Measurements from ENCODE around the gene SSR4. TPM values are rescaled to one million over a fixed set of nuclear protein-coding genes. Genes with fewer than 3 reads are reported as not detected.

The SSR4 gene
- total RNA-seq, 2 experiments from 2014 or later, result 165 to 186 TPM

GRCh38 chrX:153769158-153769864 lies 25.2 kb upstream of the SSR4 start:
- Histone ChIP-seq H3K4me2 (ENCODE audit: low read length) (no peak overlapping the region), H4K20me1 (ENCODE audit: insufficient read depth, low read length) (no peaks in the 10 kb centered on the region), H3K4me3 (ENCODE audit: low read depth, low read length, poor library complexity, severe bottlenecking) (no peak overlapping the region), H3K27ac (ENCODE audit: low read depth, low read length, poor library complexity, severe bottlenecking) (no peak overlapping the region), H2AFZ (ENCODE audit: low read length) (no peak overlapping the region), H3K4me1 (ENCODE audit: insufficient read depth, low read length, poor library complexity, severe bottlenecking) (peaks cover 6% of the 10 kb centered on the region), H3K79me2 (ENCODE audit: insufficient read depth, low read depth, low read length) (no peaks in the 10 kb centered on the region), H3K9me2 (ENCODE audit: insufficient read depth, low read length) (no peaks in the 10 kb centered on the region), H3K36me3 (ENCODE audit: insufficient read depth, low read length) (no peaks in the 10 kb centered on the region), H3K9me3 (ENCODE audit: low read length) (no peaks in the 10 kb centered on the region)
- intact Hi-C loops (cut with micrococcal nuclease; ENCODE audit: unreplicated experiment), result loop anchor here (10.0 kb wide), 2 partner anchors 65 to 85 kb away; partner anchors contain the start of genes PDZD4 and SLC6A8
- no peak for DNase-seq (ENCODE audit: low spot score)
- TF ChIP-seq EZH2phosphoT487 (IDR thresholded peaks at IDR 0.05; ENCODE audit: borderline replicate concordance, low read depth, low read length), result no peak
- no peak for TF ChIP-seq CTCF (conservative IDR thresholded peaks at IDR 0.05; ENCODE audit: low read length)
- CTCF ChIA-PET (ENCODE audit: unreplicated experiment), result no interaction called here
- POLR2A ChIA-PET, result no interaction called here
- BruUV-seq (replicated peaks), result no TSS peak

- DNase-seq (ENCODE audit: low spot score), result no peak
- TF ChIP-seq CTCF (conservative IDR thresholded peaks at IDR 0.05; ENCODE audit: low read length) (no peak), EZH2phosphoT487 (IDR thresholded peaks at IDR 0.05; ENCODE audit: borderline replicate concordance, low read depth, low read length) (no peak)
- no peak overlapping the region for H3K4me2 ChIP-seq (ENCODE audit: low read length)
- H3K4me1 ChIP-seq (ENCODE audit: insufficient read depth, low read length, poor library complexity, severe bottlenecking), result peaks cover 6% of the 10 kb centered on the region
- ChIA-PET POLR2A (no interaction called here), CTCF (ENCODE audit: unreplicated experiment) (no interaction called here)
- H3K9me3 ChIP-seq (ENCODE audit: low read length), result no peaks in the 10 kb centered on the region
- BruUV-seq (replicated peaks), result no TSS peak
- H3K79me2 ChIP-seq (ENCODE audit: insufficient read depth, low read depth, low read length), result no peaks in the 10 kb centered on the region
- no peaks in the 10 kb centered on the region for H3K9me2 ChIP-seq (ENCODE audit: insufficient read depth, low read length)
- no peaks in the 10 kb centered on the region for H3K36me3 ChIP-seq (ENCODE audit: insufficient read depth, low read length)
- H3K27ac ChIP-seq (ENCODE audit: low read depth, low read length, poor library complexity, severe bottlenecking), result no peak overlapping the region
- intact Hi-C loops (cut with micrococcal nuclease; ENCODE audit: unreplicated experiment), result loop anchor here (10.0 kb wide), 2 partner anchors 65 to 85 kb away; partner anchors contain the start of genes PDZD4 and SLC6A8
- H3K4me3 ChIP-seq (ENCODE audit: low read depth, low read length, poor library complexity, severe bottlenecking), result no peak overlapping the region
- H4K20me1 ChIP-seq (ENCODE audit: insufficient read depth, low read length), result no peaks in the 10 kb centered on the region
- no peak overlapping the region for H2AFZ ChIP-seq (ENCODE audit: low read length)
These were observed 24.4 kb upstream of the SSR4 start for GRCh38 chrX:153769865-153770600.

All from OCI-LY7 (cell line).